GM10266 (cell line): Measurements from ENCODE around the gene TMTC4.

Experiments
- DNase-seq: peaks from one replicate; pipeline ENCODE4 v3.0.0; 2012; ENCODE audit errors: extremely low spot score
- TF ChIP-seq, protein P1 (sequence below): IDR thresholded peaks from 2 replicates; pipeline ENCODE4 v1.5.1; 2012; ENCODE audit warnings: mild to moderate bottlenecking, low read depth; ENCODE audit not compliant: control insufficient read depth, insufficient read depth; ENCODE audit errors: missing control alignments

TMTC4 gene

DNA sequence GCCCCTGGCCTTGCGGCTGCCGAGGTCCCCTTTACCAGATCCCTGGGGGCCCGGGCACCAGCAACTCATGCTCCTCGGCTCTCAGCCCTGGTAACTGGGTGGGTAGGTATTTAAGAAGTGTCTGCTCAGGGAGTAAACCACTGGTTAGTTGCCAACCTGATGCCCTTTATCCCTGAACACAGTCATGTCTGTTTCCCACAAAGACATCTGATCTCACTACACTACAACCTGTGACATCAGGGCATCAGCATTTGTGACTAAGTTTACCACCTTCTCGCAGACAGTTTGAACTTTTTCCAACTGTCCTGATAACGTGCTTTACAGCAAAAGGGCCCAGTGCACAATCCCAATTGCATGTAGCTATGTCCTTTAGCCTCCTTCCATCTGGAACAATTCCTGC lies 108.1 kb downstream of the TMTC4 start:
- DNase-seq: no peak
- TF ChIP-seq, protein P1, sequence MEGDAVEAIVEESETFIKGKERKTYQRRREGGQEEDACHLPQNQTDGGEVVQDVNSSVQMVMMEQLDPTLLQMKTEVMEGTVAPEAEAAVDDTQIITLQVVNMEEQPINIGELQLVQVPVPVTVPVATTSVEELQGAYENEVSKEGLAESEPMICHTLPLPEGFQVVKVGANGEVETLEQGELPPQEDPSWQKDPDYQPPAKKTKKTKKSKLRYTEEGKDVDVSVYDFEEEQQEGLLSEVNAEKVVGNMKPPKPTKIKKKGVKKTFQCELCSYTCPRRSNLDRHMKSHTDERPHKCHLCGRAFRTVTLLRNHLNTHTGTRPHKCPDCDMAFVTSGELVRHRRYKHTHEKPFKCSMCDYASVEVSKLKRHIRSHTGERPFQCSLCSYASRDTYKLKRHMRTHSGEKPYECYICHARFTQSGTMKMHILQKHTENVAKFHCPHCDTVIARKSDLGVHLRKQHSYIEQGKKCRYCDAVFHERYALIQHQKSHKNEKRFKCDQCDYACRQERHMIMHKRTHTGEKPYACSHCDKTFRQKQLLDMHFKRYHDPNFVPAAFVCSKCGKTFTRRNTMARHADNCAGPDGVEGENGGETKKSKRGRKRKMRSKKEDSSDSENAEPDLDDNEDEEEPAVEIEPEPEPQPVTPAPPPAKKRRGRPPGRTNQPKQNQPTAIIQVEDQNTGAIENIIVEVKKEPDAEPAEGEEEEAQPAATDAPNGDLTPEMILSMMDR: no peak

DNA sequence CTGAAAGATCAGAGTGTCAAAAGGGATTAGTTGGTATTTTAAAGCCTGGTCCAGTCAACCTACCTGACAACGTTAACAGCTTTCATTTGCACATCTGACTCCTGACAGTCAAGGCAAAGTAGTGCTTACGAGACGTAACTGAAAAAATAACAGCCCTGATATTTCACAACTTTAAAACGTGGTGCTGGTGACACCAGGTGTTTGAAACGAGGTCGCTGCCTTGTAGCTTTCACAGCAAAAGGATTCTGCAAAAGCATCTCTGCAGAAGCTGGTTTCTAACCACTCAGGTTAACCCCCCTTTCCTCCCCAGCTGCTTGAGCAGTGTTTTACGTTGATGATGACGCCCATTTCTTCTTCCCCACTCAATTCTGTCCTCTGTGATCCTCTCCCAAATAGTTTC lies 109.3 kb downstream of the TMTC4 start:
- DNase-seq: no peak
- TF ChIP-seq, protein P1: no peak

DNA sequence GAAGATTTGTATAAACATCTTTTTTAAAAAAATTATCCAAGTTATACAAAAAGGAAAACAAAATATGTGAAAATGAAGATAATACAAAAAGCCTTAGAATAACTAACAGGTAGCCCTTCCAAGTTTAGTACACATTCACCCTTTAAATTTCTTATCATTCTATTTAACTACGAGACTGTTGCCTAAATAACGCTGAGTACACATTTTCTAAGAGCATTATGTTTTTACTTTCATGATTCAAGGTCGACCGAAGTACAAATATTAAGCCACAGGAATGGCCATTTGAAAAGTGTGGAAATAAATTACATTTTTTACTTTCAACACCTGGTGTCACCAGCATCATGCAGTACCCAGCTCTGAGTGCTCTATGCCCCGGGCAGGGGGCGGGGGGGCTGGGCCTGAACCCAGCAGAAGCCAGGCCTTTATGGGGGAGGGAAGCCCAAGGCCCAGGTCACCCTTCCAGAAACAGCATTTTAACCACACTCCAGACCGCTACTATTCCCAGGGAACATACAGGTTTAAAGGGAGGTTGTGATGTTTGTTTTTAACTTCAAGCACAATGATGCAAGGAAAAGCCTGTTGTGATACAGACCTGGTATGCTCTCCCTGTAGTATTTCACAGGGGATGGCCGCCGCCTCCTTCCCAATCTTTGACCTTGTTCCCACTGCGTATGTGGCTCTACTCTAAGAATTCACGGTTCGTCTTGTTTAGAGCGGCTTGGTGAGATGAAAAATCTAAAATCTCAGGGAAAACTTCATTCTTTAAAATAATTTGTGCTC lies 110.0 kb downstream of the TMTC4 start:
- TF ChIP-seq, protein P1: no peak

DNA sequence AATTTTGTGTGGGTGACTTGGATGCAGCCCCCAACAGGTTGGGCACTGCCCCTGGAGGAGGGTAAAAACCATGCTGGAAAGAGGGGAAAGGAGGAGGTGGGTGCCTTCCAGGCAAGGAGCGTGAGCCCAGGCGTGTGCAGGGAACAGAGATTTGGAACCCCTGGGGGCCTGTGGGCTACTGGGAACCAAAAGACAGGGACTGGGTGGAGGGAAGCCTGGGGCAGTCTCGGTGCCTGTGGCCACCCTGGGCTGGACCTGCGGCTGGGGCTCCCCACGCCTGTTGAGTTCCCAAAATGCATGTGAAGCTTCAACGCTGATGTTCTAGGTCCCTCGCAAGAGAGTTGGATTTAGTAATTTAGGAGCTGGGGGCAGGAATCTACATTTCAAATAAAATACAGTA lies 110.8 kb downstream of the TMTC4 start:
- DNase-seq: no peak
- TF ChIP-seq, protein P1: no peak

More for the DNA sequence above, 110.0 kb downstream of the TMTC4 start:
- DNase-seq: no peak

DNA sequence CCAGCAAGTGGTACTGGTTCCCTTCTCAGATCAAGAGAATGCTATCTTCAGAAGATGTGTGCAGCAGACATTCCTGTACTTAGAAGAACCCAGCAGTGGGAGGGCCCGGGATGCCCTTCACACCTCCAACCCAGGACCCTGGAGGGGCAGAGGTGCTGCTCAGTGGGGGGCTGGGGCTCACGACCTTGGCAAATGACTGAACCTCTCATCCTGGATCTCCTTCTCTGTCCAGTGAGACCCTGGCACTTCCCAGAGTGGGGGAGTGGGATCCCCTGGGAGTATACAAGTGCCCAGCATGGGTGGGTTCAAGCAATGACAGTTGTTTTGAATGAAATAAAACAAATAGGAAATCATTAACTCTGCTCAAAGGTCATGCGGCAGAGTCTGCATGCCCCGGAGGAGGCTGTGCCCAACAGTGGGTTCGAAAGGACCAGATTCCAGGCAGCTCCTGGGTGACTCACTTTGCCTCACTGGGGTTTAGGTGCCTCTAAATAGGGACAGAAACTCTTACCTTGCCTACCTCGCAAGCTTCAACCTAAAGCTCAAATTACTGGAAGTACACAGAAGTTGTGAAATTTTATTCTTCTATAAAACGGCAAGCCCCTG lies 112.9 kb downstream of the TMTC4 start:
- TF ChIP-seq, protein P1: no peak
- no peak for DNase-seq

DNA sequence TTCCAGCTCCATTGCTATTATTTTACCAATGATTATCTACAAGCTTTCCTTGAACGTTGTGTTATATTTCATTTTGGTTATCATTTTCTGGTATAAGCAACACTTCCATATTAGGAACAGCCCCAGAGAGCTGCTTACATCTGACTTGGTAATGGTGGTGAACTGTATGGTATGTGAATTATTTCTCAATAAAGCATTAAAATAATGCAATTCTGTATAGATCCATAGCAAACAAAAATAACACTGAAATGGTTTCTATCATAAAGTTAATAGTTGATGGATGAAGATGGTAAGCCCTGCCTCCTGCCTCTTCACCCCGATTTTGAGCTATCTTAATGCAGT lies 113.5 kb downstream of the TMTC4 start:
- no peak for DNase-seq
- TF ChIP-seq, protein P1: no peak

DNA sequence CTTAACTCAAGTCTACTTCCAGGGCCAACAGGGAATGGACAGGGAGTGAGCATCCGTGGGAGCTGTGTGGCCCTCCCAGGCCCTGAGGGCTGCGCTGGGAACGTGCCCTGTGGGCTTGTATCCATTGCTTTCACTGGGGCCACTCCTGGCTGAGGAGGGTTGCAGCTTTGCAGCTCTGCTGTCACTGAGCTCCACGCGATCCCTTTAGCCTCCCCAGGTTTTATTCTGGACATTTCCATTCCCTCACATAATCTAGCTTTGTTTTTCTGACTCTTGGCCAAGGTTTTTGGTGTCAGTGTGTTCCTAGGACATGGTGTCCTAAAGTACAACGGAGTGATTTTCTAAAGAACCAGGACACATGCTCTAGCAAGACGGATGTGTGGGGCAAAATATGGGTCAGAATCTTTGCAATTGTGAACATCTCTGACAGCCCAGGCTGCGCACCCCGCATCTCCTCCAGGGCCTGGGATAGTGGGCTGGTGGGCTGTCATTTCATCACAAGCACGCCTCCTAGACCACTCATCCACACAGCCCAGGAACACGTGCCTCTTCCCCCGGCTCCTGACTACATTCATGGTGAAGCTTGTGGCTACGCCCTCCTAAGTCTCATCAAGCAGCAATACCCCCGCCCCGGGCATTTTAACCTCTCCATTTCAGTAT lies 114.0 kb downstream of the TMTC4 start:
- no peak for DNase-seq
- TF ChIP-seq, protein P1: no peak
